IPS DF 19.7 (cell line): Measurements from ENCODE around the gene DNAAF5.

Experiments used
- DNase-seq: peaks from one replicate; pipeline ENCODE4 v3.0.0-alpha.2; 2013; ENCODE audit warnings: low read depth, low spot score

The DNAAF5 gene

GRCh38 chr7:706721-707120 is 19.8 kb upstream of the DNAAF5 start:
- DNase-seq: no peak

DNA sequence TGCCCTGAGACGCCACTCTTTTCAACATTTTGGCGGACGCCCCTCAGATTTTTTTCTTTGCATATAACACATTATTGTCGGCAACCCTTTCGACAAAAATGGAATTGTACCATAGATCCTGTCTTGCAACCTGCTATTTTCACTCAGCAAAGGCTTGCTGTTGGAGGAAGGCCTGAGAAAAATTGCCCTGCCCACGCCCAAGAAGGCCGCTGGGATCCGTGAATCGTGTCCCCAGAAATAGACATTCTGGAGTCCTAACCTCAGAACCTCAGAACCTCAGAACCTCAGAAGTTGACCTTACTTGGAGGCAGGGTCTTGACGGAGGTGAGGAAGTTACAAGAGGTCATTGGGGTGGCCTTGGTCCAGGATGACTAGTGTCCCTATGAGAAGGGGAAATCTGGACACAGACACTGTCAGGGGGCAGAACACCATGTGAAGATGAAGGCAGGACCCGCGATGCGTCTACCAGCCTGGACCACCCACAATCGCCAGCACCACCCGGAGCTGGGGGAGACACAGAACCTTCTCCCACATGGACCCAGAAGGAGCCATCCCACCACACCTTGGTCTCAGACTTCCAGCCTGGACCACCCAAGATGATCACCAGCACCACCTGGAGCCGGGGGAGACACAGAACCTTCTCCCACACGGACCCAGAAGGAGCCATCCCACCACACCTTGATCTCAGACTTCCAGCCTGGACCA is 19.1 kb upstream of the DNAAF5 start:
- no peak for DNase-seq

DNA sequence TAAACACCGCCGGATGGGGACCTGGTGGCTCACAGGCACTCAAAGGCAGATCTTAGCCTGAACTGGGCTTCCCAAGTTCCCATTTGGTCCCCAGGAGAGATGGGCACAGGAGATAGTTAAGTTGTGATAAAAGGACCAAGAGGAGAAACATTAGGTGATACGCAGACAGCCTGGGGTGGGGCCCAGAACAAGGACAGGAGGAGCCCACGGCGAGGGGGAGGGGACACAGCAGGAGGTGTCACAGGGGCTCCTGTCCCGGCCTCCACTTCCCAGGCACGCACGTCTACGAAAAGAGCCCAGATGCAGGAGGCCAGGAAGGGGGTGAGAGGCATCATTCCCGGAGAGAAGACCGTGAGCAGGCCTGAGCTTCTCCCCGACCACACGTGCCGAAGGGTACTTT is 16.3 kb upstream of the DNAAF5 start:
- no peak for DNase-seq

DNA sequence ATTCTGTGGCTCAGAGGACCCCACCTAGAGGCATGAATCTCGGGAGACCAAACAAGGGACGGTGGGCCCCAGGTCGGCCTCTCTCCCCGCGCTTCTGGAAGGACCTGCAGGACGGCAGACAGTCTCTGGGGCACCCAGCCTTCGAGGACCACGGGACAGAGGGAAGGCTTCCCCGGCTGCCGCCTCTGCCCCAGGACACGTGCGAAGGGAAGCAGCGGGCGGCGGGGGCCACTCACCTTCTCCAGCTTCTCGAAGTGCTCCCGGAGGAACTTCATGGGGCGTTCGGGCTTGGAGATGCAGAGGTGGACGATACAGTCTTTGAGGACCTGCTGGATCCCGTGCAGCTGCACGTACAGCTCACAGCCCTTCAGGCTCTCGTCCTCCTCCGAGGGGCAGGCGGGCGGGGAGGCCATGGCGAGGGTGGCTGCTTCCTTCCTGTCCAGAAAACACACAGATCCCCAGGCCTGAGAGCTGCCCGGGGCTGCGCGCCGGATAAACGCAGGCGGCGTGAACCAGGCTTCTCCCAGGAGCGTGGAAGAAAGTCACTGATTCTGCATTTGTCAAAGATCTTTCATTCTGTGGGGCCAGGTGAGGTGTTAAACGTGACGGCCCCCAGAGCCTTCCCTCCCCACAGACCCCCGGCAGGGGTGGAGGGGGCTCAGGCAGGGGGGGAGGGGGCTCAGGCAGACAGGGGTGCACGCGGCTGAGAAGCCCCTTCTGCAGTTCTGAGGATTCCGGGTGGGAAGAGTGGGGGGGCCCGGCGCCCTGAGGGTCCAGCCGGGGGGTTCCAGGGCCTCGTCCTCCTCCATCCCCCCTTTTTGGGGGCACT is 15.2 kb upstream of the DNAAF5 start:
- DNase-seq: no peak

DNA sequence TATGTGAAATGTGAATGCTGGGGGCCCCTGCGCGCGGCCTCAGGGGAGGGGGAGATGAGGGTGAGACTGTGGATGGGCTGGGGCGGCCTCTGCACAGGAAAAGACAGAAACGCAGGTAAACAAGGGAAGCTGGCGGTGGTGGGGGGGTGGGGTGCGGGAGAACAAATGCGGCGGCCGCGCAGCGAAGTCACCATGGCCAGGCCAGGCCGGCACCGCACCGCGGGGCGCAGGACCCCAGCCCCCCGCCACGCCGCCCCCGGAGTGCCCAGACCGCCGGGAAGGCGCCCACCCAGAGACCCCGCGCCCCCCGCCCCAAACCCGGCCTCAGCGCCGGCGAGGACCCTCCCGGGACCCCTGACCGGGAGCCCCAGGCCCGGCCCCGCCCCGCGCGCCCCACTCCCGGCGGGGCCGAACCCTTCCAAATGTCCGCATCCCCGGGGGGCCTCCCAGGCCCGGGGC is 14.5 kb upstream of the DNAAF5 start:
- DNase-seq: no peak

DNA sequence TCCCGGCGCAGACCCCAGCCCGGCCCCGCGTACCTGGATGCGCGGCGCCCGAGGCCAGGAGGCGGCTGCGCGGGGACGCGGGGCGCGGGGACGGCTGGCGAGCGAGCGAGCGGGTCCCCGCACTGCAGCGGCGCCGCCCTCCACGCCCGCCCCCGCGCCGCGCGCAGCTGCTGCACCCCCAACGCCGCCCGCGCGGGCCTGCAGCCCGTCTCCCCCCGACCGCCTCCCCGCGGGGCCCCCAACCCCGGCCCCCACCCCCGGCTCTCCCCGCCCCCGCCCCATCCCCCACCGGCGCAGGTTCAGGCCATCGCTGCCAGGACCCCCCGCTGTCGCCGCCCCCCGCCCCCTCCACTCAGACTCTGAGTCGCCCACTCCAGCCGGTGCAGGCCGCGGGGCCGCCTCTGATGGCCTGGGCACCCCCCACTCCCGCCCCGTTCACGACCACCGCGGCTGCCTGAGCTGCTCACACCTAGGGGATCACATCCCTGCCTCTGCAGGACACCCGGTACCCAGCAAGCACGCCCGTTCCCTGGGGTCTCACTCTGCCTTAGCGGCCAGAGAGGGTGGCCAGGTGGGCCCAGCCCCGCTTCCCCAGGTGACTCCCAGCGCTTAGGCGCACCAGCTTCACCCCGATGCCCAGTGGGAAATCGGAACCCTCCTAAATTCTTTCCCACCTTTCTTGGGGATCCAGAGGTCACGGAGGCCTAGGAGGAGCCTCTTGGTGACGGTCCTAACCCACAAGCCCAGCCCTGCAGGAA is 13.9 kb upstream of the DNAAF5 start:
- no peak for DNase-seq

- DNase-seq: no peak
These were observed 13.4 kb upstream of the DNAAF5 start for GRCh38 chr7:713139-713457.

DNA sequence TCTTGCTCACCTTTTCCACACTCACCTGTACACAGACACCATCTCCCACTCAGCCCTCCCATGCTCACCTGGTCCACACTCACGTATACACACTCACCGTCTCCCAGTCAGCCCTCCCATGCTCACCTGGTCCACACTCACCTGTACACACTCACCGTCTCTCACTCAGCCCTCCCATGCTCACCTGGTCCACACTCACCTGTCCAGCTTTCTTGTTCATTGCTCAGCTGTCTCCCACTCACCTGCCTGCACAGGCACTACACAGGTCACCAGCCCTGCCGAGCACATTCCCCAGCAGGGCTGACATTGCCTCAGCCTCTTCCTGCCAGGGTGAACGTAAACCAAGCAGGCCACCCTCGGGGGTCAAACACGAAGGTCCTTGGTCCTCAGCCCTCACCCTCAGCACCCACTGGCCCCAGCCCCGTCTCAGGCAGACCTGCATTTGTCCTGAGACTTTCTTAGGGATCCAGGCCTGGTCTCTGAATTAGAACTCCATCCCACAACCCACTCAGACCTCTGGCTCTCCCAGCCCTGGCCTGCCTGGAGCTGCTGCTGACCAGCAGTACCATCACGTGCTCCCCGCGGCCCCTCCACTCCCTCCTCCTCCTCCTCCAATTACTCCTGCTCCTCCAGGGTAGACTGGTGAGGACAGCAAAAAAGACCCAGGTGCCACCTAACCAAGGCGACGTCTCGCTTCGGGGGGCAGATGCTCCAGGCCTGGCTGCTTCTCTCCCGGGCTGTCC is 12.8 kb upstream of the DNAAF5 start:
- no peak for DNase-seq

GRCh38 chr7:714251-714671 is 12.2 kb upstream of the DNAAF5 start:
- DNase-seq: no peak

GRCh38 chr7:716222-716621 is 10.3 kb upstream of the DNAAF5 start:
- DNase-seq: no peak

DNA sequence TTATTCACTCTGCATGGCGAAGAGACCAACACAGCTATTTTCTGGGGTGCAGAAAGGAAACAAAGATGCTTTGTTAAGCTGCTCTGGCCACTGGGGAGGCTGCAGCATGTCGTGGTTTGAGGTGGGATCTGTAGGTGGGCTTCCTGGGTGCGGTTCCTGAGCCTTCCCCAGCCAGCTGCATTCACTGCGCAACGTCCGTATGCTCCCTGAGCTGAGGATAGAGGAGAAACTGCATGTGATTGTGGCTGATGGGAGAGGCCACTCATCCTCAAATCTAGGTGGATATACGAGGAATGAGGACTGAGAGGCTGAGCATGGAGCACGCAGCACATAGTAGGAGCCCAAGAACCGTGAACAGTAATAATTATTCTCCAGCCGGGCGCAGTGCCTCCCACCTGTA is 9.9 kb upstream of the DNAAF5 start:
- no peak for DNase-seq

- DNase-seq: no peak
These were observed 4.8 kb upstream of the DNAAF5 start for GRCh38 chr7:721619-722248.

DNA sequence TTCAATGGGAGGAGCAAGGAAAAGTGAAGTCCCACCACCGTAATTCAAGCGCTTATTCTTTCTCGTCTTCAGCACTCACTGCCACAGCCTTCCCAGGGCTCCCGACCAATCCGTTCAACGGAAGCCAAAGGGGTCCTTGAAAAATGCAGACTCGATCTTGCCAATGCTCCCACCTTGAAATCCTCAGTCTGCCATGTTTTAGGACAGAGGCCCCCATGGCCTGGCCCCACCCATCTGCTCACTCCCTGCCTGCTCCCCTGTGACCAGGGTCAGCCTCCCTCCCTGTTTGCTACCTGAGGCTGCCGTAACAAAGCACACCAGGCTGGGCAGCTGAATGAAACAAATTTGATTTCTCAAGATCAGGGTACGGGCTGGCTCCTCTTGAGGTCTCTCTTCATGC is 3.0 kb upstream of the DNAAF5 start:
- no peak for DNase-seq

- no peak for DNase-seq
These were observed 2.2 kb upstream of the DNAAF5 start for GRCh38 chr7:724298-724697.

DNA sequence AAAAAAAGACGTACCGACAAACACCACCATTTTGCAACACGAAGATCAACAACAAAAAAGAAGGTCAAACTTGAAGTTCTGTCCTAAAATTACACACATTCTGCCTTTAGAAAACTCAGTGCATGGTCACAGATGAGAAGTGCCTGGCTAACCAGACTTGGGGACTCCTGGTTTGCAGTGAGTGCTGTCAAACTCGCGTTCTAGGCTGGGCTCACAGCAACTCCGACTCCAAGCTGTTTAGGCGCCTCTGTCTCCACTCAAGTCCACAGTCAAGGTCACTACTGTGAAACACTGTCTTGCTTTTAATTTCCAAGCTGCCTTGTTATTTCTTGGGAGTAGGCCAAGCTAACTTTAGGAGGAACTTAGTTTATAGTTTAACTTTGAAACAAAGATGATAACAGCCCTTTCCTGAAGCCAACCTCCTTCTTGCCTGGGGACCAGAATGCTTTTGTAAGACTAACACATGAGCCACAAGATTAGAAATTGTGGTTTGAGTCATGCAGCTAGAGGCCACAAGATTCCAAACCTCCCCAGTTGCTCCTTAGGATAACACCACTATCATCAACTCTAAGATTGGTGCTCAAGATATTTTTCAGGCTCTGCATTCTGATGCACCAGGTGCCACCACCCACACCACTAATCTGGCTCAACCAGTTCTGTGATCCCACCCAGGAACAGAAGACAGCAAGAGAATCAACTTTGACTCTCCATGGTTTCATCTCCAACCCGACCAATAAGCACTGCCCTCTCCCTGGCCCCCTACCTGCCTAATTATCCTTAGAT is 1.1 kb upstream of the DNAAF5 start:
- DNase-seq: no peak

GRCh38 chr7:726854-727103 is 280 bp downstream of the DNAAF5 start:
- no peak for DNase-seq

GRCh38 chr7:727104-727805 is 756 bp downstream of the DNAAF5 start, which contains the start of gene PRKAR1B:
Gene PRKAR1B (minus strand): TSS chr7:727281. CDS start chr7:711505, 15,776 bp downstream.
- DNase-seq: no peak

- no peak for DNase-seq
These were observed 1.4 kb downstream of the DNAAF5 start for GRCh38 chr7:727806-728460.

DNA sequence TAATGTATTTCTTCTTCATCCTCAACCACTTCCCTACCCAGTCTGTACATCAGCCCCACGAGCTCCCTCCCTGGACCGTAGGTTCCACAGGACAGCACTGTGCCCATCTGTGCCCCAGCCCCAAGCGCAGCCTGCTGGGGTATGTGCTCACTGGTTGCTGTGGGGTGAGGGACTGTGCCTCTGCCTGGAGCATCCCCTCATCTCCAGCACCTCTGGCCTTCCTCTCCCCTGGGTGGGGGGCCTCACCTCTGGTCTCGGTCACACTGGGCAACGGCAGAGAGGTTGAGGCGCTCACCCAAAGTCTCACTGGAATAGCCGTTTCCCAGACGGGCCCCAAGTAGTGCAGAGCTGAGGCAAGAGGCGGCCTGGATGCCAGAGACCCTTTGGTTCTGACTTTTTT is 2.1 kb downstream of the DNAAF5 start:
- no peak for DNase-seq
